GM19468 (cell line): ENCODE data around the gene GPR78.

ENCODE experiments used
- ATAC-seq: cut with Tn5 transposase; IDR thresholded peaks from one replicate; pipeline ENCODE4 v1.9.1; 2021; ENCODE audit warnings: mild to moderate bottlenecking, moderate library complexity, moderate number of reproducible peaks; ENCODE audit not compliant: unreplicated experiment; ENCODE audit errors: extremely low read depth

GPR78 gene

GRCh38 chr4:8585721-8586212, 5.6 kb downstream of the GPR78 start:
- ATAC-seq, result no peak

- ATAC-seq, result no peak
Observed at GRCh38 chr4:8586246-8586645, 6.1 kb downstream of the GPR78 start.

- no peak for ATAC-seq
Observed at GRCh38 chr4:8586671-8587468, 6.7 kb downstream of the GPR78 start.

- ATAC-seq, result no peak
Observed at GRCh38 chr4:8587469-8588195, 7.4 kb downstream of the GPR78 start.

GRCh38 chr4:8588196-8588470, 7.9 kb downstream of the GPR78 start:
- ATAC-seq, result no peak

GRCh38 chr4:8589336-8589735, 9.1 kb downstream of the GPR78 start:
- ATAC-seq, result no peak

- ATAC-seq, result no peak
Observed at GRCh38 chr4:8589823-8590545, 9.8 kb downstream of the GPR78 start.

- ATAC-seq, result no peak
Observed at GRCh38 chr4:8590546-8590880, 10.3 kb downstream of the GPR78 start.

- ATAC-seq, result no peak
Observed at GRCh38 chr4:8591114-8591513, 10.9 kb downstream of the GPR78 start.

- no peak for ATAC-seq
Observed at GRCh38 chr4:8591626-8592365, 11.6 kb downstream of the GPR78 start.

GRCh38 chr4:8592366-8593263, 12.4 kb downstream of the GPR78 start, which contains the start of gene CPZ:
CPZ (plus strand) TSS chr4:8592765; CDS start chr4:8592834, 69 bp downstream.
- no peak for ATAC-seq

- ATAC-seq, result no peak
Observed at GRCh38 chr4:8593264-8594096, 13.3 kb downstream of the GPR78 start.

GRCh38 chr4:8594097-8595038, 14.2 kb downstream of the GPR78 start:
- no peak for ATAC-seq

GRCh38 chr4:8595237-8596087, 15.3 kb downstream of the GPR78 start:
- no peak for ATAC-seq

GRCh38 chr4:8596891-8597290, 16.7 kb downstream of the GPR78 start:
- no peak for ATAC-seq

GRCh38 chr4:8597319-8597718, 17.1 kb downstream of the GPR78 start:
- ATAC-seq, result no peak

- ATAC-seq, result no peak
Observed at GRCh38 chr4:8597791-8598190, 17.6 kb downstream of the GPR78 start.
